Measurements from ENCODE around the gene IFT25. TPM values are rescaled to one million over a fixed set of nuclear protein-coding genes. Genes with fewer than 3 reads are reported as not detected.

The IFT25 gene
- total RNA-seq, 1 experiment from 2014 or later = 128 TPM

- BruUV-seq (replicated peaks) = no TSS peak
- POLR2A ChIA-PET (ENCODE audit: unreplicated experiment) = no interaction called here
These were observed 11.8 kb upstream of the IFT25 start for GRCh38 chr1:53957194-53957818.

DNA sequence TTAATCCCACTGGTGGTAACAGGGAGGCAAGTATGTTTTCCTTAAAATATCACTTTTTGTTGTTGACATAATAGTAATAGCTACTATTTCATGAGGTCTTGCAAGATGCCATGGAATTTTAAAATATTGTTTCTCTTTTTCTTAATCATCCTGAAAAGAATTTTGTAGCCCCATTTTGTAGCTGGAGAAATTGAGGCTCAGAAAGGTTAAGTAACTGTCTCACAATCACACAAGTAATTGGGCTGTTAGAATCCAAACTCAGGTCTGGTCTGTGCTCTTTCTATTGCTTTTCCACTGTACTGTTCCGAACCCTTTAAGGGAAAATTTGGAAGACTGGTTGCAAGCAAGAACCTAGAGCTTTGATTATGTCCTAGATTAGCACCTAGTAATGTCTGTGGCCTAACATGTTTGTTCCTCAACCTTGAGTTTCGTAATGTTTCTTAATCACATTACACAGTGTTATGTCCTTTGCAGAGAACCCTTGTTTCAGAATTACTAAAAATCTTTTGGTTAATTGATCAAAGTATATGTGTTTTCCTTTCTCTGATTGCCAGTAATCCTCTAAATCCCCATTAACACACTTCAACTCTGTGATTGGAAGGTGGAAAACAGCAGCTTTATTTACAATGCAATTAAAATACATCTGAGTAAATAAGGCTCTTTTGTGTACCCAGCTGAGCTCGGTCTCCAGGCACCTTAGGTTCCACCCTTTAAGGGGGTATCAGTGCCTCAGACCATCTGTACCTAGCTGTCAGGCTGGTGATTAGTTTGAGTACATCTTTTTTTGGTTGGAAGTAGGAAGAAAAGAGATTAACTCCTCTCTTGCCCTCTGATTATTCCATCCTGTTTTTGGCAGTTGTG lies 11.0 kb upstream of the IFT25 start:
- no peaks in the 10 kb centered on the region for H3K27me3 ChIP-seq (ENCODE audit: insufficient read depth, low read depth)
- intact Hi-C loops (cut with micrococcal nuclease; ENCODE audit: unreplicated experiment) = loop anchor here (1.0 to 5.0 kb wide), 3 partner anchors 11 to 68 kb away; partner anchors contain the start of genes IFT25, LDLRAD1 and YIPF1

More at GRCh38 chr1:53957194-53957818, 11.8 kb upstream of the IFT25 start:
- TF ChIP-seq CTCF (conservative IDR thresholded peaks at IDR 0.05) = no peak
- TF ChIP-seq EZH2 (IDR thresholded peaks at IDR 0.05; ENCODE audit: low read depth) = no peak
- Histone ChIP-seq H3K36me3 (ENCODE audit: low read depth) (peaks cover 40% of the 10 kb centered on the region), H3K4me2 (peak overlapping the region; percentile 60), H3K9me2 (ENCODE audit: insufficient read depth) (no peaks in the 10 kb centered on the region), H3K4me1 (replicated peaks; ENCODE audit: insufficient read depth) (peaks cover 26% of the 10 kb centered on the region), H3K27ac (peak overlapping the region; percentile 88), H3K79me2 (ENCODE audit: low read depth) (peaks cover 13% of the 10 kb centered on the region; the same call in 1 of the 2 replicates), H3F3A (ENCODE audit: insufficient read depth, low read depth) (peaks cover 42% of the 10 kb centered on the region), H2AFZ (peak overlapping the region; percentile 56; the same call in 1 of the 2 replicates), H4K20me1 (ENCODE audit: insufficient read depth) (0 out of 2 replicates have a peak, but pooled peaks cover 3% of the 10 kb centered on the region), H3K9me3 (ENCODE audit: insufficient read depth, low read depth) (no peaks in the 10 kb centered on the region), H3K4me3 (peak overlapping the region; percentile 13; the same call in 1 of the 2 replicates), H3K27me3 (ENCODE audit: insufficient read depth, low read depth) (no peaks in the 10 kb centered on the region)
- intact Hi-C loops (cut with micrococcal nuclease; ENCODE audit: unreplicated experiment) = loop anchor here (1.0 to 5.0 kb wide), 3 partner anchors 12 to 69 kb away; partner anchors contain the start of genes IFT25, LDLRAD1 and YIPF1
- peak; percentile 83 to 88 for DNase-seq
- CTCF ChIA-PET = no interaction called here

More for the DNA sequence above, 11.0 kb upstream of the IFT25 start:
- ChIA-PET CTCF (interaction anchor here (0.7 to 0.8 kb wide), 2 partner anchors 11 to 77 kb away, joined by 3 read pairs; partner anchors contain the start of gene IFT25), POLR2A (ENCODE audit: unreplicated experiment) (interaction anchor here (0.5 to 0.6 kb wide), 3 partner anchors 34 to 93 kb away, joined by 3 to 9 read pairs (median 4); no protein-coding TSS in a partner anchor)
- TF ChIP-seq EZH2 (IDR thresholded peaks at IDR 0.05; ENCODE audit: low read depth) (no peak), CTCF (conservative IDR thresholded peaks at IDR 0.05) (no peak)
- BruUV-seq (replicated peaks) = TSS peak; percentile 92
- peak overlapping the region; percentile 60 for H3K4me2 ChIP-seq
- H3K4me3 ChIP-seq = peak overlapping the region; percentile 13; the same call in 1 of the 2 replicates
- H3K79me2 ChIP-seq (ENCODE audit: low read depth) = peaks cover 13% of the 10 kb centered on the region; the same call in 1 of the 2 replicates
- peaks cover 37% of the 10 kb centered on the region for H3K36me3 ChIP-seq (ENCODE audit: low read depth)
- H2AFZ ChIP-seq = peak overlapping the region; percentile 56; the same call in 1 of the 2 replicates
- no peaks in the 10 kb centered on the region for H3K9me2 ChIP-seq (ENCODE audit: insufficient read depth)
- H3F3A ChIP-seq (ENCODE audit: insufficient read depth, low read depth) = peaks cover 42% of the 10 kb centered on the region
- peak overlapping the region; percentile 88 for H3K27ac ChIP-seq
- 0 out of 2 replicates have a peak, but pooled peaks cover 3% of the 10 kb centered on the region for H4K20me1 ChIP-seq (ENCODE audit: insufficient read depth)
- no peaks in the 10 kb centered on the region for H3K9me3 ChIP-seq (ENCODE audit: insufficient read depth, low read depth)
- H3K4me1 ChIP-seq (replicated peaks; ENCODE audit: insufficient read depth) = peaks cover 26% of the 10 kb centered on the region
- peak; percentile 10 to 44 for DNase-seq
